ENCODE results near the gene TIGD1. TPM values are rescaled to one million over a fixed set of nuclear protein-coding genes. Genes with fewer than 3 reads are reported as not detected.

The TIGD1 gene
- total RNA-seq, 2 experiments from 2014 or later: 6.2 to 6.3 TPM

- ChIA-PET POLR2A (no interaction called here), CTCF (interaction anchor here (2.2 kb wide), 1 partner anchor 10 kb away, joined by 8 read pairs; no protein-coding TSS in a partner anchor)
These were observed 38.9 kb downstream of the TIGD1 start for GRCh38 chr2:232511336-232511890.

- ChIA-PET CTCF (interaction anchor here (0.5 kb wide), 1 partner anchor 1034 kb away, joined by 3 read pairs; no protein-coding TSS in a partner anchor), POLR2A (no interaction called here)
These were observed 42.1 kb downstream of the TIGD1 start for GRCh38 chr2:232508251-232508650.

GRCh38 chr2:232506709-232507108 is 43.6 kb downstream of the TIGD1 start:
- ChIA-PET CTCF (no interaction called here), POLR2A (no interaction called here)

- ChIA-PET CTCF (no interaction called here), POLR2A (no interaction called here)
These were observed 44.5 kb downstream of the TIGD1 start for GRCh38 chr2:232505856-232506255.

GRCh38 chr2:232504438-232504837 is 45.9 kb downstream of the TIGD1 start:
- POLR2A ChIA-PET: no interaction called here
- CTCF ChIA-PET: no interaction called here

- ChIA-PET CTCF (no interaction called here), POLR2A (no interaction called here)
These were observed 46.5 kb downstream of the TIGD1 start for GRCh38 chr2:232503809-232504323.

GRCh38 chr2:232502911-232503808 is 47.2 kb downstream of the TIGD1 start:
- POLR2A ChIA-PET: no interaction called here
- CTCF ChIA-PET: no interaction called here

- POLR2A ChIA-PET: no interaction called here
- CTCF ChIA-PET: no interaction called here
These were observed 47.8 kb downstream of the TIGD1 start for GRCh38 chr2:232502511-232502910.

GRCh38 chr2:232501794-232502390 is 48.5 kb downstream of the TIGD1 start:
- CTCF ChIA-PET: interaction anchor here (1.2 kb wide), 1 partner anchor 17 kb away, joined by 3 read pairs; no protein-coding TSS in a partner anchor
- POLR2A ChIA-PET: no interaction called here

- CTCF ChIA-PET: interaction anchor here (1.2 kb wide), 1 partner anchor 17 kb away, joined by 3 read pairs; no protein-coding TSS in a partner anchor
- POLR2A ChIA-PET: no interaction called here
These were observed 49.0 kb downstream of the TIGD1 start for GRCh38 chr2:232501331-232501771.

GRCh38 chr2:232498452-232498851 is 51.9 kb downstream of the TIGD1 start:
- CTCF ChIA-PET: no interaction called here
- POLR2A ChIA-PET: no interaction called here

Other genes with a start within 250 kb of the TIGD1 start
- not detected for gene ALPP, start 171.8 kb downstream of the TIGD1 start, total RNA-seq
- not detected for gene ALPG, start 143.7 kb downstream of the TIGD1 start, total RNA-seq
- gene ALPI, start 94.4 kb downstream of the TIGD1 start, total RNA-seq: not detected
- under 1 TPM in 1 of 2 experiments, not detected in 1; 0.17 TPM for gene ECEL1, start 62.7 kb downstream of the TIGD1 start, total RNA-seq
- gene PRSS56, start 30.2 kb downstream of the TIGD1 start, total RNA-seq: not detected
- gene CHRND, start 24.4 kb downstream of the TIGD1 start, total RNA-seq: not detected
- gene CHRNG, start 10.9 kb downstream of the TIGD1 start, total RNA-seq: not detected
- gene EIF4E2, start 132 bp upstream of the TIGD1 start, total RNA-seq: 10 to 100 TPM; 69.5 to 71.8 TPM
- gene EFHD1, start 83.0 kb upstream of the TIGD1 start, total RNA-seq: under 1 TPM; 0.17 to 0.51 TPM
- 10 to 100 TPM; 49.9 to 54.0 TPM for gene GIGYF2, start 146.8 kb upstream of the TIGD1 start, total RNA-seq
- gene KCNJ13, start 226.0 kb upstream of the TIGD1 start, total RNA-seq: not detected

Measured in activated CD8-positive, alpha-beta memory T cell treated with anti-CD3 and anti-CD28 coated beads for 36 hours (primary cell).